GM21717 (cell line): Measurements from ENCODE around the gene DPP10.

Experiments
- ATAC-seq: cut with Tn5 transposase; IDR thresholded peaks from one replicate; pipeline ENCODE4 v1.9.1; 2021; ENCODE audit warnings: mild to moderate bottlenecking, moderate library complexity; ENCODE audit not compliant: unreplicated experiment

Gene DPP10

DNA sequence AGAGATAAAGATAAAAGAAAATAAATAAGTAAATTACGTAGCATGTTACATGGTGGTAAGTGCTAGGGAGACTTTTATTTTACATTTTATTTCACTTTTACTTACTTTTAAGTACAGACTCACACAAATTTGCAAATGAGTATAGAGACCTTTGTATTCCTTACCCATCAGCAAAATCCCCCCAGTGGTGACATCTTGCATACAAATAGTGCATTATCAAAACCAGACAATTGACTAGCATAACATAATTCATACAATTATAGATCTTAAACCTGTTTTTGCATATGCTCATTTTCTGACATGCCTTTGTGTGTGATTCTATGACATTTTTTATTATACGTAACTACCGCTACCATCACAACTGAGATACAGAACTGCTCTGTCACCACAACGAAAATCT is 1099.4 kb downstream of the DPP10 start:
- no peak for ATAC-seq

DNA sequence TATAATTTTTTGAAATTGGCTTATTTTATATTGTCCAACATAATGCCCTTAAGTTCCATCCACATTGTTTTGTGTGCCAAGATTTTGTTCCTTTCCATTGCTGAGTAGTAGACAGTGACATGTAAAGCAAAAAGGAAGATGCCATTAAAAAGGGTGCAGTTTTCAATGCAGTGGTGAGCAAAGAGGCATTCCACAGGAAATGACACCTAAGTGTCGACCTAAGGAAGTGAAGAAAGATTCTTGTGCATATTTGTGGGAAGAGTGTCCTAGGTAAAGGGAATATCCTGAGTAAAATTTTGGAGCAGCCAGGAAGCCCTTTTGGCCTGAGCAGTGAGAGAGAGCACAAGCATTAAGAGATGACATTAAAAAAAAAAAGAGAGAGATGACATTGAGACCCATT is 1099.9 kb downstream of the DPP10 start:
- ATAC-seq, result no peak

DNA sequence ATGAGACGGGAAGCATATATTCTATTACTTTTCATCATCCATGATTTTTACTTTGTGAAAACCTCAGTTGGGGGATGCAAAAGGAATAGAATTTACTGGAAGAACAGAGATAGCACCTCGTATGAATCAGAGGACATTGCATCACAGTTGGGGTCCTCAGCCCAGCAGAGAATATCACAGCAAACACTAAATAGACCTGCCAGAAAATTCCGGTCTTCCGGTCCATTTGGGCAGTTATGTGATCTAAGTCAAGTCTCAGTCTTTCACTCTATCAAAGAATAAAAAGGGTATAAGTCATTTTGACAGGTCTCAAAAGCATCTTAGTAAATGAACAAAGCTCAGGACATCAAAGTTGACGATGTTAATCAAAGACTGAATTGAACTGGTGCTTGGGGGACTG is 1100.6 kb downstream of the DPP10 start:
- no peak for ATAC-seq

DNA sequence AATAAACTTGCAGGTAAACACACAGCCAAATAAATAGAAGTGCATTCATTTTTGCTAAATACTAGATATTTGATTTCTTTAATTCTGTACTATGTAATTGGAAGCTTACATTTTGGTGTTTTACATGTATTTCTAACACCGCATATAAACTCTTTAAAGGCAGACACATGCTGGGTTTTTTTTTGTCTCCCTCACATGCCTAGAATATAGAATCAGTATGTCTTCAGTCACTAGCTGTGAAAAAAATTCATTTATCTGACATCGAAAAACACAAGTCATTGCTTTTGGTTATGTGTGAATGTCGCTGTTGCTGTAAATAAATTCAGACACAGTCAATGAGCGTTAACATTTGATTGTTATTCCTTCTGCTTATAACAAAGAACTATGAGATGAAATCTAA is 1101.0 kb downstream of the DPP10 start:
- no peak for ATAC-seq

DNA sequence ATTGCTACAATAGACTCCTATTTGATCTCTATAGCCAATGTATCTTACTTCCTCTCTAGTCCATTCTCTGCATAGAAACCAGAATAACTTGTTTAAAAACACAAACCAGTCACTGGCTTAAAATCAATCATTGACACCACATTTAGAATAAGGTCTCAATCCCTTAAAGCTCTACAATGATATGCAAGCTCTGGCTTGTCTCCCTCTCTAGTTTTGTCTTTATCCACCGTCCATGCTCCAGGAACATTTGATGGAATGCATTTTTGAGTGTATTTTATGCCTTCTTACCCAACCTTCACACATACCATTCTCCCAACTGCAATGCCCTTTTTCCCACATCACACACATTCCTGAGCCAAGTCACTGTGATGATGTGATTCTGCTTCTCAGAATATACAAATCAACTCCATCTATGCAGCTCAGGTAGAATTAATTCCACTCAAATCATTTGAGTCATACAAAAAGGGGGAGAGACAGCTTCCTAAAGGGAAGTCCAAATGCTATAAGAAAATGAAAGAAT is 1107.2 kb downstream of the DPP10 start:
- ATAC-seq, result no peak

DNA sequence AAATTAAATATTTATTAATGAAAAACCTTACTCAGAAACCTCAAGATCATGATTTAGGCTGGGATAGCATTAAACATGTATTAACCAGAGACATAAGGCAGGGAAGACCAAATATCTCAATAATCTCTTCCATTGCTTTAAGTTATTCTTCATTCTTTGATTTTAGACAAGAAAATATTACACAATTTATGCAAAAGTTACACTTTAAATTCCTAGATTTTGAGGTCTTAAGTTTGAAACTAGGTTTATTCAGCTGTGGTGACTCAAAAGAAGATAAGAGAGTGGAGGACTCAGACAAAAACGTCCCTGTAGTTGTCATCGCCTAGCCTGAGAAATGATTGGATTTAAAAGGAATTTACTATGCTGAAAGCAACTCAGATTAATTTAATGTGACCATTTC is 1110.3 kb downstream of the DPP10 start:
- no peak for ATAC-seq

DNA sequence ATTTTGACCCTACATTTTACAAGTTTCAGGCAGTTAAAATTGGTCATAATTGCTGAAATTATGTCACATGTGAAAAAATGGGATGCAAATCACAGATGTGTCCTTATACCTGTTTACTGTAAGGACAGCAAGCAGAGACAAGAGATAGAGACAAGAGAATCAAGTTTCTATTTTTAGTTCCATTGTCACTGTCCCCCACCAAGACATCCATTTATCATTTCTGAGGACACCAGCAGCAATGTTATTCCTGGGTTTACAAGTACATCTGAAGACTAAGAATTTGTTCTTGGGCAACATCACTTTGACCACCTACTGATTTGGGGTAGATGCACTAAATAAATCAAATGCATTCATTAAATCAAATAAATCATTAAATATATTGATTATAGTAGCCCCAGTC is 1111.7 kb downstream of the DPP10 start:
- no peak for ATAC-seq

DNA sequence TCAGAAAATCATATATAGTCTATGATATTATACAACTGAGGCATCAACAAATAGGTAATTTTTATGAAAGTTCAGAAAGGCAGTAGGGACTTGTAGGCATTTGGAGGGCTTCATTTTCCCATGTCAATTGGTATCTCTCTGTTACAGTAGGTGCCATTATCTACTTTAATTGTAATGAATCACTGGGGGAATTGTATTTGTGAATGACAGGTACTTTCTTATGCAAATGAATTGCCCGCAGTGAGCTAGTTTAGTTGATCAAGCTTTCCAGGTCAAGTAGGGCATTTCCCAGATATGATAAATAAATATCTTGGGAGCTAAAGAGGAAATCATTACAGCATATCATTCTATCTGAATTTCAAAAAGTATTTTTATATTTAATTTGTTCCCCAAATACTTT is 1116.3 kb downstream of the DPP10 start:
- no peak for ATAC-seq

DNA sequence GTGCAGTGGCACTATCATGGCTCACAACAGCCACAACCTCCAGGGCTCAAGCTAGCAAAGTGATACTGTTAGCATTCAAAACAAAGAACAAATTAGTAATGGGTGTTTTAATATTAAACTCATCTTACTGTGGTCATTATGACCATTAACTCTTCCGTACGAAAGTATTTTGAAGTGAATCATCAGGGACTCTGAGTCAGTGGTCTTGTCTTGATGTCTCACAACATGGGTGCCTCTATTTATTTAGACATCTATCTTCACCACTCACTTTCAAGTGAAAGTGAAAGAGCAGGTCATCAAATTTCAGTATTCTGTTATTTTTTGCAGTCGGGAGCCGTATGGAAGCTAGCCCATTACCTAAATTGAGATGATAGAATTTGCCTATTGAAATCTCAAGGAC is 1118.2 kb downstream of the DPP10 start:
- no peak for ATAC-seq

DNA sequence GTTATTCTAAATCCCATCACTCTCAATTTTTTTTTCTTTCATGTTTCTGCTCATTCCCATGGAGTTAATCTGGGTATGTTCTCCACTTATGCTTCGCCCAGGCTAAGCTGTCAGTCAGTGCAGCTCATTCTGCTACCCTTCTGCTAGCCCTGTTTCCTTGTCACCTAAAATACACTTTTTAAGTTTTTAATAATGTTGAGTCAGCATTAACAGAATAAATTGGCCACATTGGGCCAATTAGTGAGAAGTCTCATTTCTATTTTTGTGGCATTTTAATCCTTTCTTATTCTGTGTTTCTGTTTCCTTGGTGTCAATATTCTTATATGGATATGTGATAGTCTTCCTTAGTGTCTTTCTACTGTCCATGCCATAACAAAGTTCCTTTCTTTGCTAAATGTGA is 1126.2 kb downstream of the DPP10 start:
- ATAC-seq, result no peak

DNA sequence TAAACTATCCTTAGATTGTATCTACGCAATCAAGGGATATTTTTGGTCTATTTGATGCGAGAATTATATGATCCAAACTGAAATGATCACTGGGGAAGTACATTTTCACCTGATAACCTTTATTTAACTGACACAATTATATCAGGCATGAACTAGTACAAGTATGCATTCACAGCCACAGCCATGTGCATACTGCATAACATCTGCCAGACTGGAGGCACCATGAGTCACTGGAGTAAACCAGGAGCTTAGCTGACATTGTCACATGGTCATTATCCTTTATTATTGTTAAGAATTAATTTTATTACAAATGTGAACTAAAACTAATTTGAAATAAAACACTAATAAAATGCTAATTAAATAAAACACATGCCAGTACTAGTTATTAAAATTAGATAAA is 1127.1 kb downstream of the DPP10 start:
- no peak for ATAC-seq

DNA sequence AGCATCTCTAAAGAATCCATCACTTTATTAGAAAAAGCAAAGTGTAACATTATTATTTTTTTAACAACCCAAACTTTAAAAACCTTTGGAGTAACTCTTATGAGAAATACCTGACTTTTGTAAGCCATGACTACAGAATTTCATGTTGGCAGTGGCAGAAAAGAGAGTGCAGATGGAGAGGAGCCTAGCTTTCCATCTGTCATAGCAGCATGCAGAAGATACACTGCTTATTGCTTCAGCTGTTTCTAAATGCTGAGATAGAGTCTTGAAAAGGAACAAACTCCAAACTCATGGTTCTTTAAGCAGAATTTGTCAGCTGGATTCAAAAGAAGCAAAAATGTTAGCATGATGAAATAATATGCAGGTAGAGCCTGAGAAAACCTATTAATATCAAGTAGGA is 1130.3 kb downstream of the DPP10 start:
- ATAC-seq, result no peak

DNA sequence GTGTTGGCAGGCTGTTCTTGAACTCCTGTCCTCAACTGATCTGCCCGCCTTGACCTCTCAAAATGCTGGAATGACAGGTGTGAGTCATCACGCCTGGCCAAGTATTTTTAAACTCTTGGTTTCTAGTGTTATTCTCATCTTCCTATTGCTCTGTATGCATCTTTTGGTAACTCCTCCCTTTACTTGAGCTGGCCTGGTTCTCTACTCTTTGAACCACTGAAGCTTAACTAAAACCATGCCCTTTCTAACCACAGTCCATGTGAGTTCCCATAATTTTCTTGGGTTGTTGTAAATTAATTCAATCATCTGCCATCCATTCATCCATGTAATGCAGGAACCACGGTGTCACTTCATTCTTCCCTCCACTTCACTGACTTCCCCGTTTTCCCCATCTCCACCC is 1131.3 kb downstream of the DPP10 start:
- no peak for ATAC-seq

DNA sequence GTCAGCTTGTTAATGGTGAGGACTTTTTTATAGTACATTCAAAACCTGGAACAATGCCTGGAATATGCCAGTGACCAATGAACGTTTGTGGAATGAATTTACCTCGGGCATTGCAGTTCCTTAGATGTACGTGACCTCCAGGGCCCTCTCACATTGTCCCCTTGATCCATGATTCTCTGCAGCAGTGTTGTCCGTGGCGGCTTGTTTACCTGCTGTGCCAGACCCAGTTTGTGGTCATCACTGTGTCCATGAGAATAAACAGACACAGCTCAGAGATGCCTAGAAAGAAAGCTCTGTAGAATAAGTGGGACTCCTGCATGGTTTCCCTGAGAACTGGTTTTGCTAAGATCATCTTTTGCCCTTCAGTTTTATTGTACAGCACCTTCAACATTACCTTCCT is 1132.2 kb downstream of the DPP10 start:
- no peak for ATAC-seq

DNA sequence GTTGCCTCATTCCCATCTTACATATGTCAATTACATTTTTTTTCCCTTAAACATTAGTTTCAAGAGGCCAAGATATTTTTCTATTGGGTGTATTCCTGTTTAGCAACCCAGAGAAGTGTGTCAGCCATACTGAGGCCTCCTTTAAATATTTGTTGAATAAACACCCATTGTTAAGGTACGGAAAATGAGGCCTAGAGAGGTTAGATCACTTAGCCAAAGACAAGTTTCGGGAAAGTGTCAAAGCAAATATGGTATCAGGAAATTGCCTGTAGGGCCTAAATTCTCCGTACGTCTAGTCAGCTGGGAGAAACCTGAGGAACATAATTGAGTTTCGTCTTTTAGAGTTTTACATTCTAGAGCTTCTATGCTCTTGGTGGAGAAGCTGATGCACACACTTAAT is 1138.3 kb downstream of the DPP10 start:
- no peak for ATAC-seq

DNA sequence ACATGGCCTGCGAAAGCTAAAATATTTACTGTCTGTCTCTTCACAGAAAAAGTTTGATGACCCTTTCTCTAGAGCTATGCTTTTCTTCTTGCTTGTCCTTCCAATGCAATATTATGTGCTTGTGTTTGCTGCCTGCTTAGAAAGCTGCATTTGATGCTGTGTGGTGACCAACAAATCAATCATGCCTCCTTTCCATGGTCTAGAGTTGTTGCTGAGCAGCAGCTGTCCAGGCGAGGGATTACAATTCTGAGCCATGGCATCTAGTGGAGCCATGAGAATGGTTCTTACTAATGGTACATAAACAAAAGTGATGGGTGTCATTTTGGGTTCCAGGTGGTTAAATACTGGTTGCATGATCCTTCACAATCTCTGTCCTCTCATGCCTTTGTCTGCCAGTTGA is 1142.1 kb downstream of the DPP10 start:
- ATAC-seq, result no peak

DNA sequence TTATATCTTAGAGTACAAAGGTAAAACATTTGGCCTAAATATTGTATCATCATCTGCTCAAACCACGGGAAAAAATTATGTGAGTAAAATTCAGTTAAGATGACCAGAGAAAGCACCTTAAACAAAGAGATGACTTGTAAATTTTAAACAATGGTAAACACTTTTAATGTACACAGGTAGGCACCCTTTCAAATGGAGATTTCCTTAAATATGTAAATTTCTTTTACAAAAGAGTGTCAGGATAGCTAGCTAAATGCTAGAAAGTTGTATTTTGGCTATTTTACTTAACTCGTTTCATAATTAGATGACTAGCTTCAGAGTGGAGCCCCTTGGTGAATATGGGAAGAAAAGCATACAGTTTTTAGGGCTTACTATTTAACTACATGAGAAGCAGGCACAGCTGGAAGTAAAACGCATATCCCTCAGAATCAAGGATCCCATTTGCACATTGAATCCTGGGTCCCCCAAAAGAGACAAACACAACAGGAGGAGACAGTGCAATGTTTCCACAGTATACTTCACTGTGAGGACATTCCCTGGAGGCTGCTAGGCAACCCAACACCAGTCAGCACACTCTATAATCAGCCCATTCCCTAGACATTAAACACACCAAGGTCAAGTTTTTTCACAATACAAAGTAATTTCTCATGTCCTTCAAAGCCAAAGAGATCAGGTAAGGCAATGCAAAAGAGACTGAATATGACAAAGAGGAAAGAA is 1154.4 kb downstream of the DPP10 start:
- ATAC-seq, result no peak

DNA sequence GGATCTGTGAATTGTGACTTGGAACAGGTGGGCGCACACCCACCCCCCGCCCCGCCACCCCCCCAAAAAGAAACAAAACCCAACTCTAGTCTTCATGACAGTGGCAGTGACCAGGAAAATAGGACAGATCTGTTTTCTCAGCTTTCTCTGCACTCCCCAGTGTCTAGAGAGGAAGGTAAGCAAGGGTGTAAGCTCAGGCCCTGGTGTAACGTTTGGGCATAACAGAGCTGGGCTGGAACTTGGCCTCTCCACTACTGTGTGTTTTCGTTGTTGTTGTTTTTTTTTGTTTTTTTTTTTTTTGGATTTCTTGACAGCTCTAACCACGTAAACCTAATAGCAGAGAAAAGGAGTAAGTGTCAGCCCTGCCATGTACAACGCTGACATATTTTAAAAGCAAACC is 1160.8 kb downstream of the DPP10 start:
- ATAC-seq, result no peak

DNA sequence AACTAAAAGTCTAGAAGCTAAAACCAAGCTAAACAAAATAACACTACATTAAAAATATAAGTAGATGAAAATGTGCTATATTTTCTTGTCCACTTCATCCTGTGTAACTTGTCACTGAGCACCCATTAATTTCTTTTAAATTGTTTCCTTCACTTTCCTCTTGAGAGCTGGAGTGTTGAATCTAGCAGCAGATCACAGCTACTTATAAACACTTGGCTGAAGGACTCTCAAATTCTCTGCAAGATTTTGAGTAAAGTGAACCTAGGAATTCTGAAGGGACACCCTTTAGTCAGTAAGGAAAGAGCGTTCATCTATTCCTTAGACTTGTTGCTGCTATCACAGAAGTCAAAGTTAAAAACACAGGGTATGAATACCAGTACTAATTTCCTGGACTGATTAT is 1163.9 kb downstream of the DPP10 start:
- ATAC-seq, result no peak

DNA sequence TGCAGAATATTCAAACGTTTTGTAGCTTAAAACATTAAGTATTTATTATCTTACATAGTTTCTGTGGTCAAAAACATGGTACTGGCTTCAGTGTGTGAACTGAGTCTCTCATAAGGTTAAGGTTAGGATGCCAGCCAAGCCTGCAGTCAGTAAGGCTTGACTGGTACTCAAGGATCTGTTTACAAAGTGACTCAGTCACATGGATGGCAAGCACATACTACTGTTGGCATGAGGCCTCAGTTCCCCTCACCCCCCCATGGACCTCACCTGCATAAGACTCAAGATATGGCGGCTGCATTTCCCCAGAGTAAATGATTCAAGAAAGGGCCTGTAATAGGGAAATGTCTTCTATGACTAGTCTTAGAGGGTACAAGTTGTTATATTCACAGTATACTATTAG is 1167.5 kb downstream of the DPP10 start:
- ATAC-seq, result no peak

DNA sequence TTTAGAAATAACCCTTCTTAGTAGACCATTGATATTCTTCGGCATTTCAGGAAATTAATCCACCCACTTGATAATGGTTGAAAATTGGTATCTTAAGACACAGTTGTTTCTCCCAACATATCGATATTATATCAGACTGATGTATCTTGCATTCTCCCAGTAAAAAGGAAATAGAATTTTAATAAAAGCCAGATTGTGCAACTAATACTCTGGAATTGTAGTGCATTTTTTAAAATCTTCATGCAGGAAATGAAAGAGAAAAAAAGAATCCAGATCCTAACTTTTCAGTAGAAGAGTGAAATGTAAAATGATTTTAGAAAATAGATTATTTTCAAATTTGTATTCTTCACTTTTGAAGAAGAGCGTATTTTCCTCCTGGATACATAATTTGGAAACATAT is 1168.4 kb downstream of the DPP10 start:
- no peak for ATAC-seq

DNA sequence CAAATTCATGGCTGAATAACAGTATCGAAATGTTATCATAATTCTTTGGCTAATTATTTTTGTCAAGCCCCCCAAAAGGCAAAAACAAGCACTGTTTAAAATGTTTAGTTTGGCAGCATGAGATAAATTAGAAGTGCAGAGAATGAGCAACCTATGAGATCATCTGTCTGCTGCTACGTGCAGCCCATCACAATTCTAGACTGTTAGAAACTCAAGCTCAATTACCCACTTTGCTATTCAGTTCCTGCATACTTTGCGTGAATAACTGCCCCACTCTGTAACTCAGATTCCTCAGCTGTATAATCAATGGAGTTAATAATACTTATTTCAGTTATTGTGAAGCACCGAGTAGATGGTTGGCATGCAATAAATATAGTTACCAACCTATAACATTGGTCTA is 1181.9 kb downstream of the DPP10 start:
- ATAC-seq, result no peak

DNA sequence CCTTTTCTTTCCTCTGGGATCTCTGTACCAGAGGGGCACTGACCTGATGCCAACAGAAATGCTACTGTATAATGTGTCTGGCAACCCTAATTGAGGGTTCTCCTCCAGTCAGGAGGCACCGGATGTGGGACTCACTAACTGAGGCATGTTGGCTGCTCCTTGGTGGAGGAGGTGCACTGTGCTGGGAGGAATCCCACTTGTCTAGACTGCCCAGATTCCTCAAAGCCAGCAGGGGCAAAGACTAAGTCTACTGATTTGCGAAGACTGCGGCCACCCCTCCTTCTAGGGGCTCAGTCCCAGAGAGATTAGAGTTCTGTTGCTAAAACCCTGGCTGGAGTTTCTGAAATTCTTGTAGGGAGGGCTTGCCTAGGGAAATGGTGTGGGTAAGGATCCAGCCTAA is 1192.1 kb downstream of the DPP10 start:
- ATAC-seq, result no peak
